Upper lobe of left lung (tissue), 6 donors: ENCODE measurements around the gene PTCH1. TPM values are rescaled to one million over a fixed set of nuclear protein-coding genes. Genes with fewer than 3 reads are reported as not detected.

Experiments used
- ATAC-seq, 2 donors: fragments of 200-7000 bp; cut with Tn5 transposase; one replicate each; pipeline ENCODE4 v1.9.1; 2022; ENCODE audit warnings: mild to moderate bottlenecking in 2 of 2, moderate library complexity in 2 of 2; ENCODE audit not compliant: low FRiP score in 2 of 2
- DNase-seq, 2 donors: peaks; one replicate each; pipeline ENCODE4 v3.0.0-alpha.2; 2019 to 2020
- H3K27ac ChIP-seq, 4 donors: fragments of 200-600 bp; sonication (generic); one replicate each; pipeline ENCODE4 v1.5.1; 2016 to 2019
- H3K27me3 ChIP-seq, 4 donors: fragments of 200-600 bp; sonication (generic); one replicate each; pipeline ENCODE4 v1.5.1; 2017 to 2019
- H3K36me3 ChIP-seq, 4 donors: fragments of 200-600 bp; sonication (generic); one replicate each; pipeline ENCODE4 v1.5.1; 2016 to 2019
- H3K4me1 ChIP-seq, 4 donors: fragments of 200-600 bp; sonication (generic); one replicate each; pipeline ENCODE4 v1.5.1; 2018 to 2019
- H3K4me3 ChIP-seq, 4 donors: fragments of 200-600 bp; sonication (generic); one replicate each; pipeline ENCODE4 v1.5.1; 2017 to 2019; ENCODE audit warnings: mild to moderate bottlenecking in 2 of 4, moderate library complexity in 1 of 4
- H3K9me3 ChIP-seq, 4 donors: fragments of 200-600 bp; sonication (generic); one replicate each; pipeline ENCODE4 v1.5.1; 2018 to 2019
- CTCF ChIP-seq, 6 experiments: fragments of 450-650 bp in 4 of 6; fragments of 200-600 bp in 2 of 6; sonication (generic) in 2 of 6; IDR thresholded peaks; one replicate each; pipeline ENCODE4 v1.5.1; 2016 to 2019; ENCODE audit warnings: antibody characterized with exemption in 6 of 6
- EP300 ChIP-seq, 4 donors: sonication (generic); formaldehyde crosslinking; IDR thresholded peaks; one replicate each; pipeline ENCODE4 v1.5.1; 2017; ENCODE audit warnings: antibody characterized with exemption in 4 of 4, control low read depth in 2 of 4
- POLR2A ChIP-seq, 4 donors: fragments of 450-650 bp; IDR thresholded peaks; one replicate each; pipeline ENCODE4 v1.5.1; 2016 to 2017; ENCODE audit warnings: antibody characterized with exemption in 4 of 4, mild to moderate bottlenecking in 2 of 4
- POLR2AphosphoS5 ChIP-seq, 2 donors: sonication (generic); formaldehyde crosslinking; IDR thresholded peaks; one replicate each; pipeline ENCODE4 v1.5.1; 2017; ENCODE audit warnings: antibody characterized with exemption in 2 of 2
- WGBS, 2 donors: methylation state at CpG; one replicate each; pipeline ENCODE4 v1.1.5; 2017 to 2018; 5-methylcytosine and 5-hydroxymethylcytosine counted together
- total RNA-seq, 6 donors: library from RNA; depleted of rRNA in 4 of 6; stranded (reverse); fragments of >200 nt in 4 of 6; gene quantifications; one replicate each; pipeline versions ENCODE4 v1.1.0 to v1.2.1, GENCODE V29; 2016 to 2021
- donor health status: DM: no; HTN: no; CAD: no; lungs with moderate emphysema.
- donor health status: DM: no; HTN: yes; CAD: no; lungs with severe emphysema.

Gene PTCH1
- total RNA-seq, 6 donors from 2014 or later = 7.4 to 28.0 (median 13.9) TPM

GRCh38 chr9:95434116-95435073 is 82.4 kb downstream of the PTCH1 start:
- no peaks in the 10 kb centered on the region for H3K27me3 ChIP-seq
- ATAC-seq = peak in 1 of 2 donors; percentile 26
- H3K4me1 ChIP-seq = no peaks in the 10 kb centered on the region
- 78 to 79% methylated on average over 21 to 25 of the region's 25 CpGs for WGBS, 2 donors
- no peaks in the 10 kb centered on the region for H3K36me3 ChIP-seq
- no peak for DNase-seq
- H3K9me3 ChIP-seq = peaks cover 0 to 9% (median 2%) of the 10 kb centered on the region in 4 donors
- no peak overlapping the region for H3K4me3 ChIP-seq
- TF ChIP-seq EP300 (IDR thresholded peaks at IDR 0.05) (no peak), POLR2A (IDR thresholded peaks at IDR 0.05) (no peak), CTCF (IDR thresholded peaks at IDR 0.05) (no peak), POLR2AphosphoS5 (IDR thresholded peaks at IDR 0.05) (no peak)
- no peak overlapping the region for H3K27ac ChIP-seq

- Histone ChIP-seq H3K9me3 (peaks cover 0 to 9% (median 2%) of the 10 kb centered on the region in 4 donors), H3K27me3 (no peaks in the 10 kb centered on the region), H3K36me3 (no peaks in the 10 kb centered on the region), H3K27ac (no peak overlapping the region), H3K4me3 (no peak overlapping the region), H3K4me1 (no peaks in the 10 kb centered on the region)
- 43 to 55% methylated on average over 8 of the region's 8 CpGs for WGBS, 2 donors
- DNase-seq (no peak), ATAC-seq (no peak)
- TF ChIP-seq POLR2AphosphoS5 (IDR thresholded peaks at IDR 0.05) = no peak
- TF ChIP-seq POLR2A (IDR thresholded peaks at IDR 0.05) = no peak
- TF ChIP-seq CTCF (IDR thresholded peaks at IDR 0.05) = no peak
- no peak for TF ChIP-seq EP300 (IDR thresholded peaks at IDR 0.05)
These were observed 83.5 kb downstream of the PTCH1 start for GRCh38 chr9:95433096-95433819.

- no peak for ATAC-seq
- no peak overlapping the region for H3K27ac ChIP-seq
- H3K36me3 ChIP-seq = no peaks in the 10 kb centered on the region
- peaks cover 0 to 8% (median 2%) of the 10 kb centered on the region in 4 donors for H3K4me1 ChIP-seq
- peaks cover 0 to 9% (median 2%) of the 10 kb centered on the region in 4 donors for H3K9me3 ChIP-seq
- WGBS, 2 donors = 79 to 91% methylated on average over 1 of the region's 1 CpG
- no peak overlapping the region for H3K4me3 ChIP-seq
- no peak for TF ChIP-seq POLR2A (IDR thresholded peaks at IDR 0.05)
- no peak for DNase-seq
- H3K27me3 ChIP-seq = peaks cover 0 to 6% (median 0%) of the 10 kb centered on the region in 4 donors
These were observed 85.5 kb downstream of the PTCH1 start for GRCh38 chr9:95431286-95431685.

- Histone ChIP-seq H3K9me3 (peaks cover 0 to 9% (median 2%) of the 10 kb centered on the region in 4 donors), H3K36me3 (no peaks in the 10 kb centered on the region), H3K27ac (no peak overlapping the region), H3K4me1 (peaks cover 0 to 11% (median 5%) of the 10 kb centered on the region in 4 donors), H3K27me3 (peaks cover 0 to 6% (median 0%) of the 10 kb centered on the region in 4 donors), H3K4me3 (no peak overlapping the region)
- no peak for DNase-seq
- 92 to 96% methylated on average over 7 of the region's 7 CpGs for WGBS, 2 donors
- TF ChIP-seq EP300 (IDR thresholded peaks at IDR 0.05) (no peak), POLR2AphosphoS5 (IDR thresholded peaks at IDR 0.05) (no peak), CTCF (IDR thresholded peaks at IDR 0.05) (no peak), POLR2A (IDR thresholded peaks at IDR 0.05) (no peak)
- ATAC-seq = no peak
These were observed 86.7 kb downstream of the PTCH1 start for GRCh38 chr9:95429948-95430620.
